Right cardiac atrium (tissue), 5 donors: Measurements from ENCODE around the gene C3orf20. TPM values are rescaled to one million over a fixed set of nuclear protein-coding genes. Genes with fewer than 3 reads are reported as not detected.

Experiments
- ATAC-seq, 2 donors: fragments of 200-7000 bp; cut with Tn5 transposase; one replicate each; pipeline versions ENCODE4 v1.8.0 to v1.9.1; 2020; ENCODE audit warnings: moderate library complexity in 2 of 2, mild to moderate bottlenecking in 1 of 2
- DNase-seq, 3 donors: peaks; one replicate each; pipeline ENCODE4 v3.0.0-alpha.2; 2020
- H3K27ac ChIP-seq: one replicate; pipeline ENCODE4 v1.5.1; 2013; ENCODE audit warnings: mild to moderate bottlenecking, low read length, control low read depth, moderate library complexity
- H3K27me3 ChIP-seq: one replicate; pipeline ENCODE4 v1.6.1; 2013; ENCODE audit not compliant: control insufficient read depth, insufficient read depth
- H3K4me1 ChIP-seq: one replicate; pipeline ENCODE4 v1.6.1; 2013; ENCODE audit warnings: low read length; ENCODE audit not compliant: control insufficient read depth, insufficient read depth
- H3K4me3 ChIP-seq: one replicate; pipeline ENCODE4 v1.5.1; 2013; ENCODE audit warnings: low read length, control low read depth
- H3K9me3 ChIP-seq: one replicate; pipeline ENCODE4 v1.6.1; 2013; ENCODE audit warnings: low read length; ENCODE audit not compliant: control insufficient read depth
- WGBS: extraction: QIAGEN DNeasy Blood & Tissue Kit; methylation state at CpG from one replicate; pipeline ENCODE4 v1.1.7; 2013; 5-methylcytosine and 5-hydroxymethylcytosine counted together
- intact Hi-C, 4 donors: fragments of 100-400 bp; cut with DNase I; formaldehyde crosslinking; loops; one replicate each; pipeline versions ENCODE4 v1.11.0 to v1.14.0; 2022 to 2023
- polyA plus RNA-seq: library from polyadenylated mRNA; stranded (reverse); fragments of 200-250 nt; gene quantifications from one replicate; pipeline ENCODE4 v1.2.3, GENCODE V29; 2013
- total RNA-seq, 4 donors: library from RNA; stranded (reverse); fragmentation: NEBNext Ultra II Directional; extraction: Animal tissue kit (Norgen Biotek cat#: 25700); gene quantifications; one replicate each; pipeline ENCODE4 v1.2.1, GENCODE V29; 2021
- donor health status: healthy with polysubstance abuse.
- donor health status: DM: no; HTN: yes; CAD: no.
- donor health status: DM: no; HTN: no; CAD: no.
- donor health status: DM: no; HTN: yes; CAD: no; lungs with severe emphysema.
- donor health status: DM: yes; HTN: yes; CAD: no.

Gene C3orf20
- total and polyA plus RNA-seq, 5 donors = 0.02 to 0.11 TPM; not detected in 3

- ATAC-seq (no peak), DNase-seq (no peak)
- Histone ChIP-seq H3K27ac (no peak overlapping the region), H3K4me3 (no peak overlapping the region), H3K4me1 (no peaks in the 10 kb centered on the region), H3K9me3 (no peaks in the 10 kb centered on the region), H3K27me3 (no peaks in the 10 kb centered on the region)
- intact Hi-C loops = no loop called here
- 89% methylated on average over 9 of the region's 9 CpGs for WGBS
Measured at GRCh38 chr3:14767245-14768051, 92.5 kb downstream of the C3orf20 start.

DNA sequence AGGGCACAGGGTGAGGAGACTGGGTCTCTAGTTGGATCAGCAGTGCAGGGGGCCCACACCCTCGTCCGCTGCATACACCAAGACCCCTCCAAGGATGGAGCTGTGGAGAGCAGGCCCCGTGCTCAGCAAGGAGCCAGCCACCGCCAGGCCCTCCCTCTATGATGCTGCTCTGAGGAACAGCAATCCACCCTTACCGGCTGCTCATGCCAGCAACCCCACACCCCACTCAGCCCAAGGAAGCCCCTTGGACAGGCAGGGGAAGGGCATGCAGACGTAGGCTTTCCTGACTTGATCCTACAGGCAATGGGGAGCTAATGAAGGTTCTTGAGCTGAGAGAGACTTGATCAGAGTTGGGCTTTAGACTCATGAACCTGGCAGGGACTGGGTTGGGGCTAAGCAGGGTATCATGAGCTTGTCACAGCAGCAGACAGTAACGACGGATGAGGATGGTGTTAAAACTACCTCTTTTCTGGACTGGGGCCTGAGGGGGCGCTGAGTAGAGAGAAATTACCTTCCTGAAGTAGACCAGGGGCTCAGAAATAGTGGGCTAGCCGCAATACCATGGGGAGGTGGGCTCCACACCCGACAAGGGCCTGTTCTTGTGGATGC lies 93.3 kb downstream of the C3orf20 start:
- no peaks in the 10 kb centered on the region for H3K9me3 ChIP-seq
- H3K4me1 ChIP-seq = no peaks in the 10 kb centered on the region
- no peak overlapping the region for H3K4me3 ChIP-seq
- no peaks in the 10 kb centered on the region for H3K27me3 ChIP-seq
- no peak for ATAC-seq
- 93% methylated on average over 11 of the region's 11 CpGs for WGBS
- H3K27ac ChIP-seq = no peak overlapping the region
- DNase-seq = no peak
- intact Hi-C loops = no loop called here

DNA sequence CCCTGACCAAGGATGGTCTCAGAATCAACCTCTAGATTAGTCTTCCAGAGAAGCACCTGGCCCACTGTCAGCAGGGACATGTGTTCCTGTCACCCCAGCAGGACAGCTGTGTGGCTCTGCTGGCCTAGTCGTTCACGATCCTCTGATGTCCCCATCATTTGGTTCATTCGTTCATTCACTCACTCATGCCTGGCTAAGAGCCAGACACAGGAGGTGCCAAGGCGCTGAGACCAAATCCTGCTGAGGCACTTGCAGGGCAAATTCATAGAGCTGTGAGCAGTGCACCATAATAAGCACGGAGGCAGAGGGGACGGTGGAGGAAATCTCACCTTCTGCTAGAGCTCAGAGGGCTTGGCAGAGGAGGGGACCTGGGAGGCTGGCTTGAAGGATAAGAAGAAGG lies 93.9 kb downstream of the C3orf20 start:
- Histone ChIP-seq H3K27me3 (no peaks in the 10 kb centered on the region), H3K27ac (no peak overlapping the region), H3K9me3 (no peaks in the 10 kb centered on the region), H3K4me1 (no peaks in the 10 kb centered on the region), H3K4me3 (no peak overlapping the region)
- DNase-seq = no peak
- intact Hi-C loops = no loop called here
- no peak for ATAC-seq
- 78% methylated on average over 6 of the region's 6 CpGs for WGBS

DNA sequence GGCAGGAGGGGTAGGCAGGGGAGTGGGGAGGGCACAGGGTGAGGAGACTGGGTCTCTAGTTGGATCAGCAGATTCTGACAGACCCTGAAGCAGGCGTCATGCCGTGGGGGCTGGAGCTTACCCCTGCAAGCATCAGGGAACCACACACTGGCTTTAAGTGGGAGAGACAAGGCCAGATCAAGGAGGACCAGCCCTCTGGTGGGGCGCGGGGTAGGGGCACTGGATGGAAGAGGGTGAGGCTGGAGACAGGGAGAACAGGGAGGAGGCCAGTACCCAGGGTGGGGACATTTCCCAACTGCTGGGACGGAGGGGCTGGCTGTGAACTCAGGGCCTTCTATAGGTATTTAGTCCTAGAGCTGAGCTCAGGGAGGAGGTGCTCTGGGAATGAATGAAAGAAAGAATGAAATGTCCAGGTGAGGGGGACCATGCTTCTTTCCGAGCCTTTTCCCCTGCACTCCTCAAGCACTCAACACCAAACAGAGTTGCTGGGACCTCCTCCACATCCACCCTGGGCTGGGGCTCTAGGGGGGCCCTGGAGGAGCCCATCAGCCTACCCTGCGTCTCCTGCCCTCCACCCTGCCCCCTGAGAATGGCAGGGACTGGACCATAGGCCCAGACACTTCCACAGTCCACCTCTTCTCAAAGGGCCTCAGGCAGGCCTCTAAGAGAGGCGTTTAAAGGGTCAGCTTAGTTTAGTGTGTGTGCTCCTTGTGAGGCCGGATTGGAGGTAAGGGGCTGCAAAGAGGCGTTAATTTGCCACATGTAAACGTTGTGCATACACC lies 94.8 kb downstream of the C3orf20 start:
- H3K9me3 ChIP-seq = no peaks in the 10 kb centered on the region
- WGBS = 92% methylated on average over 11 of the region's 11 CpGs
- no peaks in the 10 kb centered on the region for H3K27me3 ChIP-seq
- no peak for ATAC-seq
- H3K4me3 ChIP-seq = no peak overlapping the region
- no peaks in the 10 kb centered on the region for H3K4me1 ChIP-seq
- H3K27ac ChIP-seq = no peak overlapping the region
- no peak for DNase-seq
- intact Hi-C loops = loop anchor here in 1 of 4 donors (10.0 kb wide), 1 partner anchor 85 kb away; no protein-coding TSS in a partner anchor

- DNase-seq = no peak
- intact Hi-C loops = loop anchor here in 1 of 4 donors (10.0 kb wide), 1 partner anchor 86 kb away; no protein-coding TSS in a partner anchor
- Histone ChIP-seq H3K27me3 (no peaks in the 10 kb centered on the region), H3K4me1 (no peaks in the 10 kb centered on the region), H3K27ac (no peak overlapping the region), H3K9me3 (no peaks in the 10 kb centered on the region), H3K4me3 (no peak overlapping the region)
- 95% methylated on average over 7 of the region's 7 CpGs for WGBS
- no peak for ATAC-seq
Measured at GRCh38 chr3:14770591-14770990, 95.7 kb downstream of the C3orf20 start.

DNA sequence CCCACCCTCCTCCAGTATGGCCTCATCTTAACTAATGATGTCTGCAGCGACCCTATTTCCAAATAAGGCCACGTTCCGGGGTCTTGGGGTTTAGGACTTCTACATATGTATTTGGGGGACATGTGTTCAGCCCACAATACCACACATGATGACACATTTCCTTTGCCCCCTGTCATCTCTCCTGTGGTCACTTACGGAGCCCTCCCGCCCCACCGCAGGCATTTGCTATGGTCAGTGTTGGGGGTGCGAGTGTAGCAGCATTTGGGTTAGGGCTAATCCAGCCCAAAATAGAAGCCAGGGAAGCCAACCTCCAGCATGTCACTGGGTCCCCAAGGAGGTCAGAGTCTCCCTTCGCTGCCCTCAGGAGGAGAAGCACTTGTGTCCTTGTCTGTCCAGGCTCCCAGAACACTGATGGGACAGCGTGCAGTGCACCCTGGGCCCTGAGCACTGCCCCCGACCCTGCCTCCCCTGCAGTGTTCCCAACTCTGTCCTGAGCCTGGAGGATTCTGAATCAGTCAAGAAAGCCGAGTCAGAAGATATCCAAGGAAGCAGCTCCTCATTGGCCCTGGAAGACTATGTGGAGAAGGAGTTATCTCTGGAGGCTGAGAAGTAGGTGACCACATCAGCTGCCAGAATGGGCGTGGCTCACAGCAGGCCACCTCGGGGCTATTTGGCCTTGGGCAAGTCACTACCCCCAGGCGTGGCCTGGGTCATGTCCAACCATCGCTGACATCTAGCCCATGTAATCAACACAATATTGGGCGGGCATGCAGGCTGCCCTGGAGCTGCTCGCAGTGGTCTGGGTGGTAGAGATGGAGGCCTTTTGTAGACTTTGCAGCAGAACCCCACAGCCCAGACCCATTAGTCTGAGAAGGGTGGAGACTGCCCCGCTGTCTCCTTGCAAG lies 96.9 kb downstream of the C3orf20 start:
- no peak for ATAC-seq
- Histone ChIP-seq H3K9me3 (no peaks in the 10 kb centered on the region), H3K27ac (no peak overlapping the region), H3K4me1 (no peaks in the 10 kb centered on the region), H3K27me3 (no peaks in the 10 kb centered on the region), H3K4me3 (no peak overlapping the region)
- 90% methylated on average over 18 of the region's 18 CpGs for WGBS
- no peak for DNase-seq
- intact Hi-C loops = loop anchor here in 1 of 4 donors (10.0 kb wide), 1 partner anchor 87 kb away; no protein-coding TSS in a partner anchor

DNA sequence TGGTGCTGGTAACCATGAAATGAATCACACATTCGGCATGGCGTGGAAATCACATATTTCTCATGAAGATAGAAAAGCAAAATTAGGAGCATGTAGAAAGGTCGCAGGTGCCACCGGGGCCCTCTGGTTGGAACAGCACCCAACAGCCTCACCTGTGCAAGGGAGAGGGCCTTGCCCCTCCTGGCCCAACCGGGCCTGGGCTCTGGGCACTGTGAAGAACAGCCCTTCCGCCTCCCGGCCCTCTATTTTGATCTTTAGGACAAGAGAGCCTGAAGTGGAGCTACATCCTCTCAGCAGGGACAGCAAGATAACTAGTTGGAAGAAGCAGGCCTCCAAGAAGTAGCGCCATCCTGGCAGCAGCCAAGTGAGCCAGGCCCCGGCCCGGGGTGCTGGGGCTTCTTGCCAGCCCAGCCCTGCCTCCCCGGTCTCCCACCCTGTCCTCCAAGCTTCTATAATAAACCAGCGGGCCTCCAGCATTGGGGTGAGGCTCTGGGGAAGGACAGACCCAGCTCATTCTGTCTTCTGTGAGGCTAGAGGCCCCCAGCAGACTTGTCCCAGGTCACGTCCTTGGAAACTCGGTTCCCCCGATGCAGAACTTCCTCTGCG lies 97.7 kb downstream of the C3orf20 start:
- H3K9me3 ChIP-seq = no peaks in the 10 kb centered on the region
- no peaks in the 10 kb centered on the region for H3K4me1 ChIP-seq
- 86% methylated on average over 16 of the region's 16 CpGs for WGBS
- DNase-seq (no peak), ATAC-seq (no peak)
- H3K27ac ChIP-seq = no peak overlapping the region
- H3K27me3 ChIP-seq = no peaks in the 10 kb centered on the region
- intact Hi-C loops = loop anchor here in 1 of 4 donors (10.0 kb wide), 1 partner anchor 88 kb away; no protein-coding TSS in a partner anchor
- H3K4me3 ChIP-seq = no peak overlapping the region

DNA sequence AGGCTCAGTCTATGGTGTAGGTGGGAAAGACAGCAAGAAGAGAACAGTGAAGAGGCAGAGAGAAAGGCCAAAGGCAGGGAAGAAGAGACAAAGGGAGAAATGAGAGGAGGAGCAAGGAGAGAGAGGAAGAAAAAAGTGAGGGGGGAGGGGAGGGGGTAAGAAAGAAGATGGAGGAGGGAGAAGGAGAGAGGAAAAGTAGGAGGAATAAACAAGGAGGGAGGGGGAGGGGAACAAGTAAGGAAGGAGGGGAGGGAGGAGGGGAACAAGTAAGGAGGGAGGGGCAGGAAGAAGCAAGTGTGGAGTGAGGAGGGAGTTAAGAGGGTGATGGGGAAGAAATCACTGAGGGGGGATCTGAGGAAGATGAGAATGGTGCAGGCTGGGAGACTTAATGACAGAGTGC lies 98.3 kb downstream of the C3orf20 start:
- H3K4me3 ChIP-seq = no peak overlapping the region
- H3K4me1 ChIP-seq = no peaks in the 10 kb centered on the region
- no peaks in the 10 kb centered on the region for H3K27me3 ChIP-seq
- ATAC-seq = no peak
- no peak for DNase-seq
- no peak overlapping the region for H3K27ac ChIP-seq
- H3K9me3 ChIP-seq = no peaks in the 10 kb centered on the region
- intact Hi-C loops = loop anchor here in 1 of 4 donors (10.0 kb wide), 1 partner anchor 88 kb away; no protein-coding TSS in a partner anchor

GRCh38 chr3:14773691-14774128 lies 98.8 kb downstream of the C3orf20 start:
- H3K9me3 ChIP-seq = no peaks in the 10 kb centered on the region
- H3K4me1 ChIP-seq = no peaks in the 10 kb centered on the region
- ATAC-seq (no peak), DNase-seq (no peak)
- intact Hi-C loops = loop anchor here in 1 of 4 donors (10.0 kb wide), 1 partner anchor 89 kb away; no protein-coding TSS in a partner anchor
- no peaks in the 10 kb centered on the region for H3K27me3 ChIP-seq
- WGBS = 87% methylated on average over 6 of the region's 6 CpGs
- H3K4me3 ChIP-seq = no peak overlapping the region
- no peak overlapping the region for H3K27ac ChIP-seq

DNA sequence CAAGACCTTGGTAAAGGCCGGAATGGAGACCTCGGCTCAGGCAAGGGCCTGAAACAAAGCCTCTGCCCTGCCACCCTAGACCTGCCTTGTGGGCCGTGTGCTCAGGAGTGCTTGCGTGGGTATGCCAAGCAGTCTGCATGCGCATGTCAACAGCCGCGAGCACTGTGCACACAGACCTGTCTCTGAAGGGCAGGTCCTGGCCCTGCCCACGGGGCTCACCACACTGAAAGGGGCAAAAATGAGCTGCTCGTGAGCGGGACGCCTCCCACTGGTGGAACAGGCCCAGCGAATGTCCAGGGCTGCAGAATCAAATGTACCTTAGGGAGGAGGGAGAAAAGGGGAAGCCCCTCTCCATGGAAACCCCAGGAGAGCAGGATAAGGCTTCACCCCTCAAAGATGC lies 99.5 kb downstream of the C3orf20 start:
- no peak overlapping the region for H3K4me3 ChIP-seq
- no peak overlapping the region for H3K27ac ChIP-seq
- intact Hi-C loops = loop anchor here in 1 of 4 donors (10.0 kb wide), 1 partner anchor 90 kb away; no protein-coding TSS in a partner anchor
- H3K4me1 ChIP-seq = no peaks in the 10 kb centered on the region
- ATAC-seq (no peak), DNase-seq (no peak)
- no peaks in the 10 kb centered on the region for H3K27me3 ChIP-seq
- 92% methylated on average over 12 of the region's 12 CpGs for WGBS
- no peaks in the 10 kb centered on the region for H3K9me3 ChIP-seq
